GM18499 (cell line): ENCODE data around the gene NDUFAF5.
"Not testable (repeated sequence)": the region's sequence is repeated elsewhere in the genome, so short reads cannot be mapped to it uniquely, and the experiment has no call there.

Experiments
- ATAC-seq: cut with Tn5 transposase; IDR thresholded peaks from one replicate; pipeline ENCODE4 v1.9.1; 2021; ENCODE audit warnings: moderate number of reproducible peaks; ENCODE audit not compliant: insufficient read depth, unreplicated experiment

The NDUFAF5 gene, protein sequence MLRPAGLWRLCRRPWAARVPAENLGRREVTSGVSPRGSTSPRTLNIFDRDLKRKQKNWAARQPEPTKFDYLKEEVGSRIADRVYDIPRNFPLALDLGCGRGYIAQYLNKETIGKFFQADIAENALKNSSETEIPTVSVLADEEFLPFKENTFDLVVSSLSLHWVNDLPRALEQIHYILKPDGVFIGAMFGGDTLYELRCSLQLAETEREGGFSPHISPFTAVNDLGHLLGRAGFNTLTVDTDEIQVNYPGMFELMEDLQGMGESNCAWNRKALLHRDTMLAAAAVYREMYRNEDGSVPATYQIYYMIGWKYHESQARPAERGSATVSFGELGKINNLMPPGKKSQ

DNA sequence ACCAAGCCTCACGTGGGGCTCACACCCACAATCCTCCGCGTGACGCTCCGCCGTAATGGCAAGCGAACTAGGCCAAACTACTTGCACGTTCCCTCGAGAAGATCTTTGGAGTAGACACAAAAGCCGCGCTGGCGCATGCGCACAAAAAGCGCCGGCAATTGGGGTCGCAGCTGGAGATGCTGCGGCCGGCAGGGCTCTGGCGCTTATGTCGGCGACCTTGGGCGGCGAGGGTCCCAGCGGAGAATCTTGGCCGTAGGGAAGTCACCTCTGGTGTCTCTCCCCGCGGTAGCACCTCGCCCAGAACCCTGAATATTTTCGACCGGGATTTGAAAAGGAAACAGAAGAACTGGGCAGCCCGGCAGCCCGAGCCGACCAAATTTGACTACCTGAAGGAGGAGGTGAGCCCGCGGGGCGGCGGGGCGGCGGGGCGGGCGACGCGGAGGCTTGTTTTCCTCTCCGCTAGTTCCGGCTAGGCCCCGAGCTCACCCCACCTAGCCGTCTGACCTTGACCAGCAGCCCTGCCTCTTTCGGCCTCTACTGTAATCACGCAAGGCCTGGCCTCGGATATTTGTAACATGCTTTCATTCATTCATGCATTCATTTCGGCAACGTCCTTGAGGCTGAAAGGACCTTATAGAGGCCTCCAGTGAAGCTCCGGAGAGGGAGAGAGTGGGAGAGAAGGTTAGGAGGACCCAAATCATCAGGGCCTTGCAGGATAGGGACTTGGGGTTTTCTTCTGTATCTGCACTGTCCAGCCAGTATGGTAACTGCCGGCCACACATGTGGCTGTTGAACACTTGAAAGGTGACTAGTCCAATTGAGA lies at the start of gene NDUFAF5, which contains the start of gene ESF1:
TSS of gene NDUFAF5 (plus strand) at position 136 of the 823 bp plus-strand sequence. CDS start at position 177, 41 bp downstream.
TSS of gene ESF1 (minus strand) at position 27 of the 823 bp plus-strand sequence. CDS start 1,779 bp downstream, outside the sequence.
- peak; percentile 90 for ATAC-seq

DNA sequence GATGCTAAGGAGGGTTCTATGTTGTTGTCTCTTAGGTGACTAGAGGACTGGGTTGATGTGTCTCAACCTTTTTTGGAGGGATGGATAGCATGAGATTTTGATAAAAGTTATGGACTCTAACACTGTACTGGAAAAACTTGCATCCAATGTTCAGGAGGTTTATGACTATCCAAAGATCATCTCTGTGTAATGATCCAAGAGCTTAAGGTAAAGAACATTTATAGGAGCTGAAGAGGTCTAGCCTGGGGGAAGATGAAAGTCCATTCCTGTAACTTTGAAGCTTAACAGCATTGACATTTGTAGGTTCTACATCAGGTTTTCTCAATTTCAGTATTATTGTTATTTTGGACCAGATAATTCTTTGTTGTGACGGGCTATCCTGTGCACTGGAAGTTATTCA lies 49.0 kb upstream of the NDUFAF5 start:
- no peak for ATAC-seq

DNA sequence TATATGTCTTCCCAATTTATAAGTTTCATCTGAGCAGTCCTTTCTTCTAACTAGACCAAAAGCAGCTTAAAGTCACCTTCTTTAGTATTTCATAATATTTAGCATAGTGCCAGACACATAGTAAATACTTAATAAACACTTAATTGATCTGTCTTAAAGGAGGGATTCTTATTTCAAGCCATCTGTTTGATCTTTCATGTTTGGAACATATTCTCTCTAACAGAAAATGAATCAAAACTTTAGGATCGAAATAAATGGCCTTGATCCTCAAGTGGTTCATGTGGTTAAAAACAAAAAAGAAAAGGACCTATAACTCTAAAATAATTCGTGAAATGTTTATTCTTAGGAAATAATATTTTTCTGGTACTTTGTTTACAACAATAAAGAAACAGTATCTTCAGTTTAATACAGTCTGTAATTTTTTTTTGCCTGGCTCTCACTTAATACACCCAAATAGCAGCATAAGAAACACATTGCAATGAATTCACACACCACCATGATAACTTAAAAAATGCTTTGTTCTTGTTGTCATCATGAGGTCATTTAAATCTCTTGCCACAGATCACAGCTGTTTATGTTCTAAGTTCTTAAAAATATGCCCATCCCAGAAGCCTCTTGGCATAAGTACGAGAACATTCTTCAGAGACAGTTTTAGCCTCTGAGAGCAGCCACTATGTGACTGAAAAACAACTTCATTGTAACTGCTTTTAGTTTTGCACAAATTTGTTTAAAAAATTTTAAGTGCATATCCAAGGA lies 48.2 kb upstream of the NDUFAF5 start:
- ATAC-seq, result no peak

DNA sequence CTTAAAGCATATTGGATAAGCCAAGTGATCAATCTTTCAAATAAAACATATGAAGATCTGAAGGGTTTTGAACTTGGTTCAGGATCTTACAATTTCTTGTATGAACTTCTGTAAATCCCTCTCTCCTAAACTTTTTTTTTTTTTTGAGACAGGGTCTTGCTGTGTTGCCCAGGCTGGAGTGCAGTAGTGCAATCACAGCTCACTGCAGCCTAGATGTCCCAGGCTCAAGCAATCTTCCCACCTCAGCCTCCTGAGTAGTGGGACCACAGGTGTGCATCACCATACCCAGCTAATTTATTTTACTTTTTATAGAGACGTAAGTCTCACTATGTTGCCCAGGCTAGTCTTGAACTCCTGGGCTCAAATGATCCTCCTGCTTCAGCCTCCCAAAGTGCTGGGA lies 46.6 kb upstream of the NDUFAF5 start:
- ATAC-seq, result not testable (repeated sequence)

DNA sequence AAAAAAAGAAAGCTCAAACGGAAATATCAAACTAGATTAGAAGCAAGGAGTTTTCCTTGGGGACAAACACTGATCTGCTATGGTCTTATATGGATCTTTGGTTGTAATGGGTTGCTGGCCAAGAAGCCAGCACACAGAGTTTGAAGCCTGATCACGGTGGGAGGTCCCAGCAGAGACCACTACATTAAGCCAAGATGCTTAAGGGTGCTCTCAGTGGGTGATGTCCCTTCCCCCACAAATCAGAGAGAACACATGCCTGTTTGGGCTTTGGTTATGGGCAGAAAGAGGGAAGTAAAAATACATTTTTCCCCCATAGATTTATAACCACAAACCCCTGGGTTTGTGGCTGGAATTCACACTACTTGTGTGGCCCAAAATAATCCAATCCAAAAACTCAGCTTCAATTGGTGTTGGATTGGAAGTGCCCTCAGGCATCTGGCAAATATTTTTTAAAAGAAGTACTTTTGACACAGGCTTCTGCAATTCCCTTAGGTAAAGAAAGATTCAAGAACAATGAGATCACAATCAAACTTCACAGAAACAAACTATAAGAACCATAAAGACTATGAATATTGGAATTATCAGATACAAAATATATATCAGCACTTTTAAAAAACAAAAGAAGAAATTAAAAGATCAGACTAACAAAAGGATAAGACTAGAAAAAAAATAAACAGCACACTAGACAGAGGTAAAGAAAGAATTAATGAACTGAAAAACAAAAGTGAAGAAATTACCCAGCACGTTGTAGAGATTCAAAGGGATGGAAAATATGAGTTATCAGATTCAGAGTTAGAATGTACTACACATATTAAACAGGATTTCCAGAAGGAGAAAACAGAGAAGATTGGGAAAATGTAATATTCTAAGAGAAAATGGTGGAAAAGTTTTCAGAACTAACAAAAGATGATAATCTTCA lies 44.8 kb upstream of the NDUFAF5 start:
- ATAC-seq, result no peak

DNA sequence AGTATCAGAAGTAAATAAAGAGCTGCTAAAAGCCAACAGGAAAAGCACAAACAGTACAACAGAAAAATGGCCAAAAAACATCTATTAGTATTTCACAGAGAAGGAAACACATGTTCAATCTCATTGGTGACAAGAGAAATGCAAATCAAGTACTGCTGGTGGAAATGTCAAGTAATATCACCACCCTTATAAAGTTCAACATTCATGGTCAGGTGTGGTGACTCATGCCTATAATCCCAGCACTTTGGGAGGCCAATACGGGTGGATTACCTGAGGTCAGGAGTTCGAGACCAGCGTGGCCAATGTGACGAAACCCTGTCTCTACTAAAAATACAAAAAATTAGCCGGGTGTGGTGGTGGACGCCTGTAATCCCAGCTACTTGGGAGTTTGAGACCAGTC lies 42.9 kb upstream of the NDUFAF5 start:
- ATAC-seq, result no peak

DNA sequence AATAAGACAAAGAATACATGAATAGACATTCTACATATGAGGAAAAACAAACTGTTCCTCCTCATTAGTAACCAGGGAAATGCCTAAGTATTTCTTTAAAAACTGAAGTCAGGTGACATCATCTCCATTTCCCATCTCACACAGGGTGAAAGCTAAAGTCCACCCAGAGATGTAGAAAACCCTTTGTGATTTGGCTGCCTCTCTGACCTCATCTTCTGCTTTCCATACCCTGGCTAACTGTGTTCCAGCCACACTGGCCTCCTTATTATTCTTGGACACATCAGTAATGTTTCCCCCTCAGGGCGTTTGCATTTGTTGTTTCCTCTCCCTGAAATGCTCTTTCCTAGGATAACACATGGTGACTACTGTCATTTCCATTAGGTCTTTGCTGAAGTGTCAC lies 40.5 kb upstream of the NDUFAF5 start:
- no peak for ATAC-seq

DNA sequence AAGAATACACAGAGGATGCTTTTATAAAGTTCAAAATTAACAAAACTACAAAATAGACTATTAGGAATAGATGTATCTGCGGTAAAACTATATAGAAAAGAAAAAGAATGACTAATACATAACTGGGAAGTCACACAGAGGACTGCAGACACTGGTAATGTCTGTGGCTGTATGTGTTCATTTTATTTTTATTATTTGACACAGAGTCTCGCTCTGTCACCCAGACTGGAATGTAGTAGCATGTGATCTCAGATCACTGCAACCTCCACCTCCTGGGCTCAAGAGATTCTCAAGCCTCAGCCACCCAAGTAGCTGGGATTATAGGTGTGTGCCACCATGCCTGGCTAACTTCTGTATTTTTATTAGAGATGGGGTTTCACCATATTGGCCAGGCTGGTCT lies 39.0 kb upstream of the NDUFAF5 start:
- no peak for ATAC-seq

DNA sequence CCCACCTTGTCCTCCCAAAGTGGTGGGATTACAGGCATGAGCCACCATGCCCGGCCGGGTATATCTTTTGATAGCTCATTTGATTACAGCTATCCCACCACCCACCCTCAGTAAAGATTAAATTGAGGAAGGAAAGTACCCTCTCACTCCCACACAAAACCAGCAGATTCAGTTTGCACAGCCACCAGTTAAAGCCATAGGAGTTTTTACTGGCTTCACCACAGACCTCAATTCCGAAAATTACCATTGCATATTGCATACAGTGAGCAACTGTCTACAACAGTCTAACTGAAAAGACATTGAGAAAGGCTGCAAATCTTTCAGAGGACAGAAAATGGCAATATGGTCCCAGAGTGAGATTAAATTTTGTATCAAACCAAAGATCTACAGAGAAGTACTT lies 35.0 kb upstream of the NDUFAF5 start:
- no peak for ATAC-seq

DNA sequence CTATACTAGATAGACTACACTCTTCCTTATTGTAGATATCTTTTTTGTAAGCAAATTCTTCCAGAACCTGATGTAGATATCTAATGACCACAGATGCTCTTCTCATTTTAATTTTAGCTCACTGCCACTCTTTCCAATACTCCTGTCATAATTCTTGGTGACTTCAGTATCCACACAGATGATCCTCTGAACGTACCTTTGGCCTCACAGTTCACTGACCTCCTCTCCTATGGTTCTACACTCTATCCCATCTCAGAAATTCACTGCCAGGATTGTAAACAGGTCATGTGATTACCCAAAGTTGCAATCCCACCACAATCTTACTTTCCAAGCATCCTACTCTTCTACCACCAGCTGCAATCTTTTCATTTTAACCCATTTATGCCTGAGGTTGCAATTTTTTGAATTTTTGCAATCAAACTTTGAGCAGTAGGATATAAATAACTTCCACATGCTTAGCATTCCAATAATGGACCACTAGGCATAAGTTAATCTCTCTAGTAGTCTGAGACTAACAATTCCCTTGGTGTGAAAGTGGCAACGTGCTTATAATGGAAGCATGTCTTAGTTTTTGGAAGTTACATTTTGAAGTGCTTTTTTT lies 31.3 kb upstream of the NDUFAF5 start:
- no peak for ATAC-seq

DNA sequence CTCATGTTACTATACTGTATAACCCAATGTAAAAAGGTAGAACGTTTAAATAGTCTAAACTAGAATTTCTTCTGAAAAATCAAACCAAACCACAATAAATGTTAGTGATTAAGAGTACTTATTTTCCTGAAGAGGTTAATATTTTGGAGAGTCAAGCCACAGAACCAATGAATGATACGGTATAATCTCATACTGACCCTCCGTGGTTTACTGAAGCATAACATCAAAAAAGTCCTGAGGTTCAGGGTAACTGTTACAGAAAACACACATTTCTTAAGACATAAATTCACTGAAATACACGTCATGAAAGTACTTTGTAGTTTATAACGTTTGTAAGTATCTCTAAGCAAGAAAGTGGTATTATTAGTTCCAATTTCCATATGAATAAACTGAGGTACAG lies 29.0 kb upstream of the NDUFAF5 start:
- ATAC-seq, result no peak

DNA sequence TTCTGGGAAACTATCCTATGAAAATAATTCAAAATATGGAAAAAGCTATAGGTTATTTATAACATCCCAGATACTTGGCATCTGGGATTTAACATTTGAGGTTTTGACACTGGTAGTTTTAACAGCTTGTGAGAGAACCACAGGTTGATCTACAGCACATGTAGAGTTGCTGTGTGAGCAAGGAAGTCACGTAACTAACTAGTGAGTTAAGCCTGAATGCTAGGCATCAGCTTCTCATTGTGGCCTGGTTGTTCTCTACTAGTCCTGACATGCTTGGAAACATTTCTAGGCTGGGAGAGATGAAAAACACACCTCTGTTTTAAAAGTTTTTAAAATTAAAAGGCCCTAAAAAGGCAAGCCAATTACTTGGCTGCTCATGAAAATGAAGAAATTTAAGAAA lies 28.3 kb upstream of the NDUFAF5 start:
- no peak for ATAC-seq

DNA sequence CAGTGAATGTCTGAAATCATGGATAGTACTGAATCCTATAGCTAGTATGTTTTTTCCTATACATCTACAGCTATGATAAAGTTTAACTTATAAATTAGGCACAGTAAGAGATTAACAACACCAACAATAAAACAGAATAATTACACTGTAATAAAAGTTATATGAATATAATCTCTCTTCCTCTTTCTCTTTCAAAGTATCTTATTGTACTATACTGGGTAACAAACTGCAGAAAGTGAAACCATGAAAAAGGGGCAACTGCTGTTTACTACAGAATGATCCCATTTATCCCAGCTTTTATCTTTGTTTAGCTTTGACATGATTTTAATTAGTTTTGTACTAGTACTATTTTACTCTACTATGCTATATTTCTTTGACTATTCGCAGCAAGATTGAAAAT lies 25.9 kb upstream of the NDUFAF5 start:
- ATAC-seq, result no peak

DNA sequence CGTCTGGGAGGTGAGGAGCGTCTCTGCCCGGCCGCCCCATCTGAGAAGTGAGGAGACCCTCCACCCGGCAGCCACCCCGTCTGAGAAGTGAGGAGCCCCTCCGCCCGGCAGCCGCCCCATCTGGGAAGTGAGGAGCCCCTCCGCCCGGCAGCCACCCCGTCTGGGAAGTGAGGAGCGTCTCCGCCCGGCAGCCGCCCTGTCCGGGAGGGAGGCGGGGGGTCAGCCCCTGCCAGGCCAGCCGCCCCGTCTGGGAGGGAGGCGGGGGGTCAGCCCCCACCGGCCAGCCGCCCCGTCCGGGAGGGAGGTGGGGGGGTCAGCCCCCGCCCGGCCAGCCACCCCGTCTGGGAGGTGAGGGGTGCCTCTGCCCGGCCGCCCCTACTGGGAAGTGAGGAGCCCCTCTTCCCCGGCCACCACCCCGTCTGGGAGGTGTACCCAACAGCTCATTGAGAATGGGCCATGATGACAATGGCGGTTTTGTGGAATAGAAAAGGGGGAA lies 24.3 kb upstream of the NDUFAF5 start:
- ATAC-seq, result not testable (repeated sequence)

DNA sequence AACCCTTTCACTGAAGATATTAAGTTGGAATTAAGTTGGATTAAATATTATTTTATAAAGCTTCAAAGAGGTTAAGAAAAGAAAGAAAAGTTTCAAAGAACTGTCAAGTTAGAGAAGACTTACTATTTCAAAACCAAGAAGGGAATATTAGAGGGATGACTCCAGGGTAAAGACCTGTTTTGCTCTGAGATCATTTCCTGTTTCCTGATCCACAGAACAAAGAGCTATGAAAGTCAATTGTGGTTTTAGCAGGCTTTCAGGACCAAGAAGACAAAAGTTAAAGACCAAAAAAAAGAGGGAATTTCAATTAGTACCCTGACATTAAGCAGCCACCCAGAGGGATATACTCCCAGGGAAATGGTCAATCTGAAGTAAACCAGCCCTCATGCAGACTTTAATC lies 19.5 kb upstream of the NDUFAF5 start:
- no peak for ATAC-seq

DNA sequence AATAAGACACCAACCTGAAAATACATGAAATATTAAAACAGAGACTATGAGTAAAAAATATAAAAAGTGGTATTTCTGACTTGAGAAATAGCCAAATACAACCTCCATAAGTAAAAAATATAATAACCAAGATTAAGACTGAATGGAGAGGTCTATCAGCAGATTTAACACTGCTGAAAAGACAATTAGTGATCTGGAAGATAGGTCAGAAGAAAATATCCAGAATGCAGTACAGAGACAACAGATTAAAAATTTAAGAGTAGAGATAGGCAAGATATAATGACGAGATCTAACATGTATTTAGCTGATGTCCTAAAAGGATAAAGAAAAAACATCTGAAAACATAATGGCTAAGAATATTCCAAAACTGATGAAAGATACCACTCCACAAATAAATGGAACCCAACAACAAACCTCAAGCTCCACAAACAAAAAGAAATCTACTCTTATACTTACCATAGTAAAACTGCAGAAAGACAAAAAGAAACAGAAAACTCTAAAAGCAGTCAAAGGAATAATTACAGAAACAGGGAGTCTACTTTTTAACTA lies 18.9 kb upstream of the NDUFAF5 start:
- no peak for ATAC-seq

DNA sequence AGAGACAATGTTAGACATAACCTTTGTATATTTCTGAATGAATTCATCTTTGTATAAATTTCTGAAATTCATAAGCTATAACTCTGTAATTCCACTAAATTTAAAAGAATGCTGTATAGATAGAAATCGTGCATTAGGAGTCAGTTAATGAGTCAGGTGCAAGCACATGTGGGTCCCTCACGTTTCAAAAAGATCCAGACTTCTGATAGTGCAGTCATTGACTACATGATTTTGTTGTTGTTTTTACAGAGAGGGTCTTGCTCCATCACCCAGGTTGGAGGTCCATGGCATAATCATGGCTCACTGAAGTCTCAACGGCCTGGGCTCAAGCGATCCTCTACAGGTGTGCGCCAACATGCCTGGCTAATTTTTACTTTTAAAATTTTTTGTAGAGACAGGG lies 14.7 kb upstream of the NDUFAF5 start:
- no peak for ATAC-seq

DNA sequence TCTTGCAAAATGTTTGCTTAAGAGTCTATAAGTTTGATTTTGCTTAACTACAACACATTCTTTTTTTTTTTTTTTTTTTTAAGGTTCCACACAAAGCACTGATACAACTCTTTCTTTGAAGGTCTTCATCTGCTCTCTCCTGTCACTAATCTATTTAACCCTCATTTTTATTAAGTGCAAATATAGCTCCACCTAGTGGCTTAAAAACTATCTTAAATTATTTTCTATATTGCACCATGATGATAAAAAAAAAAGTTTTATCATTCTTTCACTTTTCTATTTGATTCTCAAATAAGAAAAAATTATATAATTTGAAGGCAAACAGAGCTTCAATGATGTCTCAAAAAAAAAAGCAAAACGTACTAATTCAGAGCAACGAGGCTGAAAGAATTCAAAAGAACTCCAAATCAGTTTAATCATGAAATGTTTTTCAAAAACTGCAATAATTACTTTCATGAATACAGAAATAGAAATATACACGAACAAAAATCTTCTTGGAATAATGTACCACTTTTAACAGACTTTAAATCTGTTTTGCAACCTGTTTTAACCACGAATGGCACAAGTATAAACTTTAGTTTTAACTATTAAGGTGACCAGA lies 12.9 kb upstream of the NDUFAF5 start:
- ATAC-seq, result no peak

DNA sequence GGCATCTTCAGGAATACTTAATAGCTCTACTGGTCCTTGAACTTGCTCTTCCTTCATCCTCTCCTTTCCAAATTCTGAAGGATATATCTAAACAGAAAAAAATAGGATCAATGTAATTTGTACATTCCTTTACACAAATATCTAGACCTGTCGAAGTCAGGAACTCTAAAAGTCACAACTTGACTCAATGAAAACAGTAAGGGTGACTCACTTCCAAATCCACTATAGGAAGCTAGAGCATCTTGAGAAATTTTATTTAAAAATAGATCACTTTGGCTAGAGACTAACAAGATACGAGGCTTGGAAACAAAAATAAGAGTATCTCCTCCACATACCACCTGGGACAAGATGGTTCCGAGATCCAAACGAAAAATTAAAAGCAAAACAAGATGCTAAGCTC lies 12.3 kb upstream of the NDUFAF5 start:
- no peak for ATAC-seq
